AG04450 (cell line): Measurements from ENCODE around the gene ANO4. TPM values are rescaled to one million over a fixed set of nuclear protein-coding genes. Genes with fewer than 3 reads are reported as not detected.

ENCODE experiments used
- CTCF ChIA-PET: fragments of 300-600, 350-600 bp; formaldehyde crosslinking; extraction: SDS; loops from one replicate; lab custom pipeline; 2022; ENCODE audit warnings: antibody characterized with exemption, inconsistent platforms; lab: Charles Lee
- POLR2A ChIA-PET: fragments of 350-600 bp; formaldehyde crosslinking; extraction: SDS; loops from one replicate; lab custom pipeline; 2021; ENCODE audit warnings: antibody characterized with exemption, inconsistent platforms; lab: Yijun Ruan, JAX
- DNase-seq: peaks from one replicate; pipeline ENCODE4 v3.0.0-alpha.2; 2011; ENCODE audit warnings: low read depth, low spot score
- H3K27ac ChIP-seq: one replicate; pipeline ENCODE4 v1.5.1; 2012; ENCODE audit warnings: low read depth, low read length, control low read depth
- H3K27me3 ChIP-seq: one replicate; pipeline ENCODE4 v1.6.0; 2012; ENCODE audit warnings: low read length; ENCODE audit not compliant: control insufficient read depth, insufficient read depth
- H3K4me3 ChIP-seq: 2 replicates; pipeline ENCODE4 v1.5.1; 2011; ENCODE audit warnings: mild to moderate bottlenecking, low read depth, low read length, control low read depth
- H3K9me3 ChIP-seq: 2 replicates; pipeline ENCODE4 v1.5.1; 2012; ENCODE audit warnings: low read length; ENCODE audit not compliant: control insufficient read depth, insufficient read depth
- polyA plus RNA-seq: library from polyadenylated mRNA; depleted of rRNA; stranded (reverse); fragments of >200 nt; gene quantifications from 2 replicates; pipeline ENCODE4 v1.2.3, GENCODE V29; 2011
- TF ChIP-seq, protein P1 (sequence below): IDR thresholded peaks from 2 replicates; pipeline ENCODE4 v1.5.1; 2011; ENCODE audit warnings: low read depth, low read length, control low read depth, inconsistent platforms

ANO4 gene
- polyA plus RNA-seq, 1 experiment = 7.5 TPM

- Histone ChIP-seq H3K27ac (no peak overlapping the region), H3K27me3 (no peaks in the 10 kb centered on the region), H3K9me3 (no peaks in the 10 kb centered on the region), H3K4me3 (no peak overlapping the region)
- no peak for DNase-seq
- ChIA-PET POLR2A (no interaction called here), CTCF (interaction anchor here (0.9 kb wide), 1 partner anchor 15 kb away, joined by 4 read pairs; no protein-coding TSS in a partner anchor)
- TF ChIP-seq, protein P1, sequence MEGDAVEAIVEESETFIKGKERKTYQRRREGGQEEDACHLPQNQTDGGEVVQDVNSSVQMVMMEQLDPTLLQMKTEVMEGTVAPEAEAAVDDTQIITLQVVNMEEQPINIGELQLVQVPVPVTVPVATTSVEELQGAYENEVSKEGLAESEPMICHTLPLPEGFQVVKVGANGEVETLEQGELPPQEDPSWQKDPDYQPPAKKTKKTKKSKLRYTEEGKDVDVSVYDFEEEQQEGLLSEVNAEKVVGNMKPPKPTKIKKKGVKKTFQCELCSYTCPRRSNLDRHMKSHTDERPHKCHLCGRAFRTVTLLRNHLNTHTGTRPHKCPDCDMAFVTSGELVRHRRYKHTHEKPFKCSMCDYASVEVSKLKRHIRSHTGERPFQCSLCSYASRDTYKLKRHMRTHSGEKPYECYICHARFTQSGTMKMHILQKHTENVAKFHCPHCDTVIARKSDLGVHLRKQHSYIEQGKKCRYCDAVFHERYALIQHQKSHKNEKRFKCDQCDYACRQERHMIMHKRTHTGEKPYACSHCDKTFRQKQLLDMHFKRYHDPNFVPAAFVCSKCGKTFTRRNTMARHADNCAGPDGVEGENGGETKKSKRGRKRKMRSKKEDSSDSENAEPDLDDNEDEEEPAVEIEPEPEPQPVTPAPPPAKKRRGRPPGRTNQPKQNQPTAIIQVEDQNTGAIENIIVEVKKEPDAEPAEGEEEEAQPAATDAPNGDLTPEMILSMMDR = no peak
These were observed 68.1 kb downstream of the ANO4 start for GRCh38 chr12:100862676-100863075.

GRCh38 chr12:100864366-100864765 lies 69.8 kb downstream of the ANO4 start:
- POLR2A ChIA-PET = no interaction called here
- TF ChIP-seq, protein P1 = no peak
- Histone ChIP-seq H3K27me3 (no peaks in the 10 kb centered on the region), H3K9me3 (no peaks in the 10 kb centered on the region), H3K4me3 (no peak overlapping the region), H3K27ac (no peak overlapping the region)
- no peak for DNase-seq
- CTCF ChIA-PET = no interaction called here

DNA sequence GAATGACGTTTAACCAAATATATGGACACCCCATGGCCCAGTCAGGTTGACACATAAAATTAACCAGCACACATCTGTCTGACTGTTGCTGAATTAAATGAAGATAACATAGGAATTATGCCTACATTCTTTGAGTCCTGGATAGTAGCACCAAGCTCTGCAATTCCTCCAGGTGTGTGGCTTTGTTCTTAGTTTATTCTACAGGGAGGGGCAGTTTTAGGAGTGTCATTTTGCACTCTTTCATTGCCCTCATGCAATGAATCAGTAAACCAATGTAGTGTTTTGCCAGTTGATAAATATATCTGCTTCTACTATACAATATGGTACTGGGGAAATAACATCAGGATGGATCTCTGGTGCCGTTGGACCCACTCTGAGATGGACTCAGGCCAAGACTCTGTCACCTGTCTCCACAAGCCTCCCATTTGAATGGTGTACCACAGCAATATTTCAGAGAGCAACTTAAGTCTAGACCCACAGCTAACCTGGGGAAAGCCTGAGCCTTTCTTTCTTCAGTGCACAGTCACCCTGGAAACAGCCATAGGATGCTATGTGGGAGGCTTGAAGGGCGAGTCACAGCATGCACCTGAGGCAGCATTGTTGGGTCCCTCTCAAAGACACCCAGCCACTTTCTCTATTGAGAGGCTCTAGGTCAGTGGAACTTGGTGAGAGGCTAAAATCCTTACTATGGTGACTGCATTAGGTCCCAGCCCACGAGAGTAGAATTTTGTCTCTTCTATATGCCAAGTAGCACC lies 73.2 kb downstream of the ANO4 start:
- no peak for DNase-seq
- Histone ChIP-seq H3K9me3 (no peaks in the 10 kb centered on the region), H3K4me3 (no peak overlapping the region), H3K27me3 (no peaks in the 10 kb centered on the region), H3K27ac (no peak overlapping the region)
- CTCF ChIA-PET = interaction anchor here (0.7 kb wide), 1 partner anchor 885 kb away, joined by 3 read pairs; no protein-coding TSS in a partner anchor
- TF ChIP-seq, protein P1 = no peak
- POLR2A ChIA-PET = no interaction called here

- Histone ChIP-seq H3K9me3 (no peaks in the 10 kb centered on the region), H3K27me3 (no peaks in the 10 kb centered on the region), H3K27ac (no peak overlapping the region), H3K4me3 (no peak overlapping the region)
- ChIA-PET POLR2A (no interaction called here), CTCF (no interaction called here)
- DNase-seq = no peak
- TF ChIP-seq, protein P1 = no peak
These were observed 73.9 kb downstream of the ANO4 start for GRCh38 chr12:100868487-100868886.

- ChIA-PET POLR2A (no interaction called here), CTCF (no interaction called here)
- TF ChIP-seq, protein P1 = no peak
- H3K9me3 ChIP-seq = peaks cover 3% of the 10 kb centered on the region; the same call in 1 of the 2 replicates
- no peak for DNase-seq
- H3K27me3 ChIP-seq = no peaks in the 10 kb centered on the region
- no peak overlapping the region for H3K4me3 ChIP-seq
- H3K27ac ChIP-seq = no peak overlapping the region
These were observed 76.7 kb downstream of the ANO4 start for GRCh38 chr12:100871195-100871734.
